ENCODE measurements around the gene TM9SF1.

The TM9SF1 gene

GRCh38 chr14:24143511-24143910 is 51.7 kb downstream of the TM9SF1 start:
- no peak for TF ChIP-seq CTCF (IDR thresholded peaks at IDR 0.05; ENCODE audit: low read depth, low read length)
- no peak for TF ChIP-seq EZH2phosphoT487 (IDR thresholded peaks at IDR 0.05; ENCODE audit: low read depth)

DNA sequence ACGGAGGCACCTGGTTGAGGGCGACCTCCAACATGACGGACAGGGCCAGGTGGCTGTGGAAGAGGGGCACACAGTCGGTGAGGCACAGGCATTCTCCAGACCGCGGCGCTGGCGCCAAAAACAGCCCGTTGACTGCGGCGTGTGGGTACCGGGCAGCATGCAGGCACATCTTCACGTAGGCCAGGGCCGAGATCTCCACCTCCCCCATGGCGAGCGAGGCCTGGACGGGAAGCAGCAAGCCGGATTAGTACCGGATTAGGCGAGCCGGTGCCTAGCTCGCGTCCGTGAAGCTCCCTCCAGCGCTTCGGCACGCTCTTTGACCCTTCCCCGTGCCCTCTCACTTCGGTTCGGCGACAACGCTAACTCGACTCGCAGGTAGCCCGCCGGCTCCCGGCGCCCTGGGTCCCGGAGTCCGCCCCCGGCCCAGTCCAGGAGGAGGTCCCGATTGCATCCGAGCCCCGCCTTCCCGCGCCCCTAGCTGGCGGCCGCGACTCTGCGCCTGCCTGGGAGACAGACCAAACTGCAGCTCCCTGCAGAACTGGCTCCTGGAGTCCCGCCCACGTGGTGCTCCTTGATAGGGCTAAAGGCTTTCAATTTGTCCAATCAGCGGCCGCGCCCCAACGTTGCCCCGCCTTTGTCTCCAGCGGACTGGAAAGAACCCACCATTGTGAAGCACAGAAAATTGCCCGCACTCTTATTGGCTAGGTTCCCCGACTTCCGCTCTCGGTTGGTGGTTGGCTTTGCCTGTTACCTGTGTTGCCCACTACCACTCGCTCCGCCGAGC is 54.0 kb downstream of the TM9SF1 start, which contains the start of gene EMC9:
Gene EMC9, minus strand, starts transcription at position 495 of the 784 bp plus-strand sequence. Its CDS starts 287 bp downstream, at position 208.
- peak within 1 kb of the TSS; percentile 82 for H3K4me2 ChIP-seq (ENCODE audit: low read length)
- H3K9ac ChIP-seq (ENCODE audit: low read length), result peak within 1 kb of the TSS; percentile 91
- no peaks in the 10 kb centered on the region for H3K27me3 ChIP-seq (ENCODE audit: low read depth, low read length)
- peaks cover 68% of the 10 kb centered on the region for H3K79me2 ChIP-seq (ENCODE audit: low read length)
- H3K4me1 ChIP-seq (ENCODE audit: low read length), result peaks cover 38% of the 10 kb centered on the region
- peak within 1 kb of the TSS; percentile 80 for H3K27ac ChIP-seq (ENCODE audit: low read length)
- peaks cover 41% of the 10 kb centered on the region for H3K36me3 ChIP-seq (replicated peaks; ENCODE audit: low read depth, low read length)
- no peaks in the 10 kb centered on the region; the same call in 1 of the 2 replicates for H4K20me1 ChIP-seq (ENCODE audit: insufficient read depth, low read length)
- TF ChIP-seq CTCF (IDR thresholded peaks at IDR 0.05; ENCODE audit: low read depth, low read length), result peak; percentile 11; the same call in 1 of the 2 replicates
- no peak for TF ChIP-seq EZH2phosphoT487 (IDR thresholded peaks at IDR 0.05; ENCODE audit: low read depth)
- peak within 1 kb of the TSS; percentile 97 for H3K4me3 ChIP-seq (ENCODE audit: low read length)
- H3K9me3 ChIP-seq (ENCODE audit: insufficient read depth, low read length), result no peaks in the 10 kb centered on the region
- peak within 1 kb of the TSS; percentile 7; the same call in 1 of the 2 replicates for H2AFZ ChIP-seq (ENCODE audit: low read depth, low read length)

More at GRCh38 chr14:24143511-24143910, 51.7 kb downstream of the TM9SF1 start:
- no peaks in the 10 kb centered on the region for H3K9me3 ChIP-seq (ENCODE audit: insufficient read depth, low read length)
- H3K4me3 ChIP-seq (ENCODE audit: low read length), result no peak overlapping the region
- H3K4me1 ChIP-seq (ENCODE audit: low read length), result peaks cover 34% of the 10 kb centered on the region
- H3K9ac ChIP-seq (ENCODE audit: low read length), result no peak overlapping the region
- H3K27me3 ChIP-seq (ENCODE audit: low read depth, low read length), result no peaks in the 10 kb centered on the region
- no peak overlapping the region for H3K4me2 ChIP-seq (ENCODE audit: low read length)
- peaks cover 26% of the 10 kb centered on the region for H3K36me3 ChIP-seq (replicated peaks; ENCODE audit: low read depth, low read length)
- peaks cover 58% of the 10 kb centered on the region for H3K79me2 ChIP-seq (ENCODE audit: low read length)
- no peak overlapping the region for H2AFZ ChIP-seq (ENCODE audit: low read depth, low read length)
- no peak overlapping the region for H3K27ac ChIP-seq (ENCODE audit: low read length)
- H4K20me1 ChIP-seq (ENCODE audit: insufficient read depth, low read length), result peaks cover 2% of the 10 kb centered on the region; the same call in 1 of the 2 replicates

GRCh38 chr14:24139272-24139934 is 55.8 kb downstream of the TM9SF1 start:
- Histone ChIP-seq H3K4me2 (ENCODE audit: low read length) (peak overlapping the region; percentile 63), H4K20me1 (ENCODE audit: insufficient read depth, low read length) (no peaks in the 10 kb centered on the region; the same call in 1 of the 2 replicates), H3K27me3 (ENCODE audit: low read depth, low read length) (no peaks in the 10 kb centered on the region), H3K9ac (ENCODE audit: low read length) (peak overlapping the region; percentile 91; the same call in 1 of the 2 replicates), H3K36me3 (replicated peaks; ENCODE audit: low read depth, low read length) (peaks cover 34% of the 10 kb centered on the region), H3K4me1 (ENCODE audit: low read length) (peaks cover 31% of the 10 kb centered on the region), H3K9me3 (ENCODE audit: insufficient read depth, low read length) (no peaks in the 10 kb centered on the region), H3K4me3 (ENCODE audit: low read length) (peak overlapping the region; percentile 97), H3K79me2 (ENCODE audit: low read length) (peaks cover 52% of the 10 kb centered on the region), H3K27ac (ENCODE audit: low read length) (no peak overlapping the region), H2AFZ (ENCODE audit: low read depth, low read length) (no peak overlapping the region)
- TF ChIP-seq EZH2phosphoT487 (IDR thresholded peaks at IDR 0.05; ENCODE audit: low read depth) (no peak), CTCF (IDR thresholded peaks at IDR 0.05; ENCODE audit: low read depth, low read length) (no peak)
